Measurements from ENCODE around the gene MAFB. TPM values are rescaled to one million over a fixed set of nuclear protein-coding genes. Genes with fewer than 3 reads are reported as not detected.

The MAFB gene
- polyA plus RNA-seq, 1 of the 3 experiments (the other 2 are of a cell fraction) = 0.08 TPM

- TF ChIP-seq CTCF (IDR thresholded peaks at IDR 0.05) (no peak), RCOR1 (IDR thresholded peaks at IDR 0.05; ENCODE audit: low read length) (no peak), RXRA (IDR thresholded peaks at IDR 0.05; ENCODE audit: borderline replicate concordance, low read depth) (no peak), TEAD4 (IDR thresholded peaks at IDR 0.05; ENCODE audit: borderline replicate concordance, insufficient read depth) (no peak), YY1 (IDR thresholded peaks at IDR 0.05; ENCODE audit: low read depth) (no peak), SMC3 (IDR thresholded peaks at IDR 0.05; ENCODE audit: low read depth, low read length) (no peak), JUND (IDR thresholded peaks at IDR 0.05) (no peak), FOSL2 (IDR thresholded peaks at IDR 0.05; ENCODE audit: borderline replicate concordance, low read depth) (no peak), MXI1 (IDR thresholded peaks at IDR 0.05; ENCODE audit: low read depth, low read length) (no peak), TCF12 (IDR thresholded peaks at IDR 0.05) (no peak), ZBTB33 (IDR thresholded peaks at IDR 0.05; ENCODE audit: borderline replicate concordance, low read depth) (no peak), USF1 (IDR thresholded peaks at IDR 0.05; ENCODE audit: borderline replicate concordance, low read depth) (no peak), FOXJ3 (CRISPR knock-in tag; IDR thresholded peaks at IDR 0.05) (no peak), MEF2A (IDR thresholded peaks at IDR 0.05; ENCODE audit: borderline replicate concordance, low read depth) (no peak), USF2 (IDR thresholded peaks at IDR 0.05; ENCODE audit: borderline replicate concordance, low read depth, low read length) (no peak)
- CTCF ChIA-PET = interaction anchor here (2.4 to 2.7 kb wide), 2 partner anchors 15 to 258 kb away, joined by 13 to 14 read pairs; no protein-coding TSS in a partner anchor
- Histone ChIP-seq H3K9ac (no peak overlapping the region), H3K4me3 (ENCODE audit: low read depth in 2 of 2, low read length in 1 of 2) (no peak overlapping the region), H3K9me2 (no peaks in the 10 kb centered on the region), H4K20me1 (ENCODE audit: insufficient read depth) (no peaks in the 10 kb centered on the region), H3K27ac (ENCODE audit: low read depth in 2 of 2, low read length in 1 of 2) (no peak overlapping the region), H3K36me3 (replicated peaks in 1 of 2; ENCODE audit: control insufficient read depth in 1 of 2, insufficient read depth in 2 of 2, low read length in 1 of 2) (no peaks in the 10 kb centered on the region), H2AFZ (ENCODE audit: low read depth) (no peak overlapping the region), H3K4me1 (ENCODE audit: control insufficient read depth in 1 of 2, insufficient read depth in 2 of 2, low read depth in 1 of 2, low read length in 1 of 2) (no peaks in the 10 kb centered on the region; a peak in 1 of 4 replicates), H3K79me2 (ENCODE audit: insufficient read depth) (no peaks in the 10 kb centered on the region), H3K27me3 (ENCODE audit: insufficient read depth) (no peaks in the 10 kb centered on the region), H3F3A (replicated peaks; ENCODE audit: insufficient read depth) (no peaks in the 10 kb centered on the region), H3K9me3 (no peaks in the 10 kb centered on the region), H3K4me2 (no peak overlapping the region)
- POLR2A ChIA-PET = interaction anchor here (1.8 kb wide), 1 partner anchor 16 kb away, joined by 4 read pairs; the partner anchor contains the start of gene MAFB
- DNase-seq = no peak
- WGBS (ENCODE audit: low lambda C conversion rate) = 39% methylated on average over 4 of the region's 4 CpGs
Measured at GRCh38 chr20:40704828-40705227, 15.8 kb upstream of the MAFB start.
